Lower leg skin (tissue), 4 donors: Measurements from ENCODE around the gene DROSHA. TPM values are rescaled to one million over a fixed set of nuclear protein-coding genes. Genes with fewer than 3 reads are reported as not detected.
"Not testable (repeated sequence)": the region's sequence is repeated elsewhere in the genome, so short reads cannot be mapped to it uniquely, and the experiment has no call there.

Experiments
- DNase-seq, 2 donors: peaks; one replicate each; pipeline ENCODE4 v3.0.0-alpha.2; 2019; ENCODE audit warnings: low spot score in 2 of 2
- H3K4me3 ChIP-seq: fragments of 200-600 bp; sonication (generic); 2 replicates; pipeline ENCODE4 v1.5.1; 2017; ENCODE audit warnings: mild to moderate bottlenecking, low read depth; ENCODE audit not compliant: poor library complexity, severe bottlenecking
- CTCF ChIP-seq, 3 donors: fragments of 450-650 bp; IDR thresholded peaks; one replicate each; pipeline ENCODE4 v1.5.1; 2016; ENCODE audit warnings: antibody characterized with exemption in 3 of 3, mild to moderate bottlenecking in 3 of 3, moderate library complexity in 2 of 3
- POLR2A ChIP-seq, 2 donors: fragments of 450-650 bp; IDR thresholded peaks; one replicate each; pipeline ENCODE4 v1.6.1; 2016 to 2017; ENCODE audit warnings: antibody characterized with exemption in 2 of 2, mild to moderate bottlenecking in 1 of 2, moderate library complexity in 1 of 2
- WGBS, 2 donors: methylation state at CpG; one replicate each; pipeline ENCODE4 v1.1.5; 2018; 5-methylcytosine and 5-hydroxymethylcytosine counted together
- intact Hi-C: fragments of 100-400 bp; cut with DNase I; formaldehyde crosslinking; loops from one replicate; pipeline ENCODE4 v1.15.0; 2023; ENCODE audit warnings: low total_unique reads
- total RNA-seq, 4 donors: library from RNA; depleted of rRNA; stranded (reverse); fragments of >200 nt; gene quantifications; one replicate each; pipeline ENCODE4 v1.1.0, GENCODE V29; 2016

DROSHA gene
- total RNA-seq, 4 donors from 2014 or later: 21.7 to 59.2 (median 37.3) TPM

GRCh38 chr5:31366941-31367340 is 165.0 kb downstream of the DROSHA start:
- 42 to 44% methylated on average over 5 of the region's 5 CpGs for WGBS, 2 donors
- intact Hi-C loops: no loop called here

GRCh38 chr5:31365776-31366175 is 166.1 kb downstream of the DROSHA start:
- H3K4me3 ChIP-seq: no peak overlapping the region
- 77 to 85% methylated on average over 3 of the region's 3 CpGs for WGBS, 2 donors
- intact Hi-C loops: no loop called here
- no peak for DNase-seq
- TF ChIP-seq POLR2A (IDR thresholded peaks at IDR 0.05) (no peak), CTCF (IDR thresholded peaks at IDR 0.05) (no peak)

More at GRCh38 chr5:31366941-31367340, 165.0 kb downstream of the DROSHA start:
- no peak for TF ChIP-seq POLR2A (IDR thresholded peaks at IDR 0.05)
- TF ChIP-seq CTCF (IDR thresholded peaks at IDR 0.05): no peak
- no peak overlapping the region for H3K4me3 ChIP-seq
- DNase-seq: no peak

- no peak overlapping the region for H3K4me3 ChIP-seq
- 87% methylated on average over 2 of the region's 2 CpGs for WGBS, 2 donors
- intact Hi-C loops: no loop called here
- TF ChIP-seq CTCF (IDR thresholded peaks at IDR 0.05) (no peak), POLR2A (IDR thresholded peaks at IDR 0.05) (no peak)
- DNase-seq: no peak
Measured at GRCh38 chr5:31364881-31365636, 166.8 kb downstream of the DROSHA start.

GRCh38 chr5:31362931-31363568 is 168.8 kb downstream of the DROSHA start:
- 69 to 78% methylated on average over 3 of the region's 3 CpGs for WGBS, 2 donors
- no peak overlapping the region for H3K4me3 ChIP-seq
- no peak for TF ChIP-seq CTCF (IDR thresholded peaks at IDR 0.05)
- no peak for TF ChIP-seq POLR2A (IDR thresholded peaks at IDR 0.05)
- intact Hi-C loops: no loop called here
- no peak for DNase-seq

GRCh38 chr5:31362529-31362900 is 169.4 kb downstream of the DROSHA start:
- intact Hi-C loops: no loop called here
- 78 to 82% methylated on average over 1 of the region's 1 CpG for WGBS, 2 donors
- no peak overlapping the region for H3K4me3 ChIP-seq
- TF ChIP-seq POLR2A (IDR thresholded peaks at IDR 0.05) (no peak), CTCF (IDR thresholded peaks at IDR 0.05) (no peak)
- no peak for DNase-seq

- intact Hi-C loops, H3K4me3 ChIP-seq, DNase-seq: not testable (repeated sequence)
- WGBS, 2 donors: 79 to 83% methylated on average over 6 of the region's 6 CpGs
Measured at GRCh38 chr5:31361704-31362528, 170.0 kb downstream of the DROSHA start.
